Cardiac septum (tissue), 1 donor: ENCODE measurements around the gene WLS. TPM values are rescaled to one million over a fixed set of nuclear protein-coding genes. Genes with fewer than 3 reads are reported as not detected.

Experiments
- DNase-seq: peaks from one replicate; pipeline ENCODE4 v3.0.0-alpha.2; 2020; ENCODE audit warnings: low spot score
- intact Hi-C: fragments of 100-400 bp; cut with DNase I; formaldehyde crosslinking; loops from one replicate; pipeline ENCODE4 v1.14.0; 2022
- total RNA-seq: library from RNA; stranded (reverse); fragmentation: NEBNext Ultra II Directional; extraction: Animal tissue kit (Norgen Biotek cat#: 25700); gene quantifications from one replicate; pipeline ENCODE4 v1.2.1, GENCODE V29; 2021
- donor health status: DM: no; HTN: no; CAD: no.

The WLS gene
- total RNA-seq, 1 donor from 2014 or later, result 78.0 TPM

- DNase-seq, result no peak
- intact Hi-C loops, result loop anchor here (2.0 to 5.0 kb wide), 4 partner anchors 56 to 398 kb away; partner anchors contain the start of gene GNG12
Measured at GRCh38 chr1:68230484-68230802, 1.9 kb downstream of the WLS start.

- DNase-seq, result no peak
- intact Hi-C loops, result loop anchor here (2.0 to 5.0 kb wide), 4 partner anchors 55 to 398 kb away; partner anchors contain the start of gene GNG12
Measured at GRCh38 chr1:68229650-68230483, 2.5 kb downstream of the WLS start.

- intact Hi-C loops, result no loop called here
- DNase-seq, result no peak
Measured at GRCh38 chr1:68228851-68229250, 3.5 kb downstream of the WLS start.

GRCh38 chr1:68227598-68227997, 4.7 kb downstream of the WLS start:
- no peak for DNase-seq

GRCh38 chr1:68225781-68226180, 6.5 kb downstream of the WLS start:
- intact Hi-C loops, result no loop called here
- DNase-seq, result no peak

More at GRCh38 chr1:68227598-68227997, 4.7 kb downstream of the WLS start:
- intact Hi-C loops, result no loop called here

GRCh38 chr1:68223687-68224086, 8.6 kb downstream of the WLS start:
- no peak for DNase-seq
- intact Hi-C loops, result no loop called here

GRCh38 chr1:68221980-68222373, 10.3 kb downstream of the WLS start:
- no peak for DNase-seq
- intact Hi-C loops, result no loop called here

GRCh38 chr1:68221001-68221979, 11.0 kb downstream of the WLS start:
- intact Hi-C loops, result no loop called here
- no peak for DNase-seq

GRCh38 chr1:68220420-68220819, 11.9 kb downstream of the WLS start:
- DNase-seq, result no peak
- intact Hi-C loops, result no loop called here

GRCh38 chr1:68218490-68218889, 13.8 kb downstream of the WLS start:
- intact Hi-C loops, result no loop called here
- no peak for DNase-seq

- intact Hi-C loops, result no loop called here
- DNase-seq, result no peak
Measured at GRCh38 chr1:68217618-68218017, 14.7 kb downstream of the WLS start.

- DNase-seq, result no peak
- intact Hi-C loops, result no loop called here
Measured at GRCh38 chr1:68217060-68217554, 15.2 kb downstream of the WLS start.

- intact Hi-C loops, result no loop called here
- DNase-seq, result no peak
Measured at GRCh38 chr1:68216089-68216772, 16.1 kb downstream of the WLS start.

- DNase-seq, result peak; percentile 79
- intact Hi-C loops, result no loop called here
Measured at GRCh38 chr1:68213843-68214242, 18.5 kb downstream of the WLS start.

- intact Hi-C loops, result no loop called here
- no peak for DNase-seq
Measured at GRCh38 chr1:68211761-68212380, 20.5 kb downstream of the WLS start.

- no peak for DNase-seq
- intact Hi-C loops, result no loop called here
Measured at GRCh38 chr1:68210829-68211228, 21.5 kb downstream of the WLS start.

- intact Hi-C loops, result no loop called here
- no peak for DNase-seq
Measured at GRCh38 chr1:68210027-68210426, 22.3 kb downstream of the WLS start.

GRCh38 chr1:68206848-68207689, 25.3 kb downstream of the WLS start:
- no peak for DNase-seq
- intact Hi-C loops, result no loop called here
